OCI-LY3 (cell line): Measurements from ENCODE around the gene MAMSTR.

Experiments used
- EZH2phosphoT487 ChIP-seq: fragments of 200-600 bp; shearing (Covaris generic); IDR thresholded peaks from 2 replicates; pipeline ENCODE4 v1.6.1; 2018; ENCODE audit warnings: antibody characterized with exemption, mixed run types, low read depth
- TF ChIP-seq, protein P1 (sequence below): fragments of 200-600, 300-600 bp; sonication (generic); IDR thresholded peaks from 2 replicates; pipeline ENCODE4 v1.5.1; 2014; ENCODE audit warnings: antibody characterized with exemption, low read length, low read depth

DNA sequence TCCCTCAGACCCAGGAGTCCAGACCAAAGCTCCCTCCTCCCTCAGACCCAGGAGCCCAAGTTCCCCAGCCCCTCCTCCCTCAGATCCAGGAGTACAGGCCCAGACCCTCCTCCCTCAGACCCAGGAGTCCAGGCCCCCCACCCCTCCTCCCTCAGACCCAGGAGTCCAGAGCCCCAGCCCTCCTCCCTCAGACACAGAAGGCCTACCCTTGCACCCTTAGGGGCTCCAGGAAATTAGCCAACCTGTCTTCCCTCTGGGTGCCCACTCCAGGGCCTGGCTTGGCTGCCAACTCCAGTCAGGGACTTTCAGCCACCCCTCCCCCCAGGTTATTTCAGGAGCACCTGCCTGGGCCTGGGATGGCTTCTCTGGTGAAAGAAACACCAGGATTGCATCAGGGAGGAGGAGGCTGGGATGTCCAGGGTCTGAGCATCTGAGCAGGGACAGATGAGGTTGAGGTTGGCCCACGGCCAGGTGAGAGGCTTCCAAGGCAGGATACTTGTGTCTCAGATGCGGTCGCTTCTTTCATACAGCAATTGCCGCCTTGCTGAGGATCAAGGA is 35.6 kb upstream of the MAMSTR start, which contains the start of gene FGF21:
- TF ChIP-seq, protein P1, sequence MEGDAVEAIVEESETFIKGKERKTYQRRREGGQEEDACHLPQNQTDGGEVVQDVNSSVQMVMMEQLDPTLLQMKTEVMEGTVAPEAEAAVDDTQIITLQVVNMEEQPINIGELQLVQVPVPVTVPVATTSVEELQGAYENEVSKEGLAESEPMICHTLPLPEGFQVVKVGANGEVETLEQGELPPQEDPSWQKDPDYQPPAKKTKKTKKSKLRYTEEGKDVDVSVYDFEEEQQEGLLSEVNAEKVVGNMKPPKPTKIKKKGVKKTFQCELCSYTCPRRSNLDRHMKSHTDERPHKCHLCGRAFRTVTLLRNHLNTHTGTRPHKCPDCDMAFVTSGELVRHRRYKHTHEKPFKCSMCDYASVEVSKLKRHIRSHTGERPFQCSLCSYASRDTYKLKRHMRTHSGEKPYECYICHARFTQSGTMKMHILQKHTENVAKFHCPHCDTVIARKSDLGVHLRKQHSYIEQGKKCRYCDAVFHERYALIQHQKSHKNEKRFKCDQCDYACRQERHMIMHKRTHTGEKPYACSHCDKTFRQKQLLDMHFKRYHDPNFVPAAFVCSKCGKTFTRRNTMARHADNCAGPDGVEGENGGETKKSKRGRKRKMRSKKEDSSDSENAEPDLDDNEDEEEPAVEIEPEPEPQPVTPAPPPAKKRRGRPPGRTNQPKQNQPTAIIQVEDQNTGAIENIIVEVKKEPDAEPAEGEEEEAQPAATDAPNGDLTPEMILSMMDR, result no peak
- TF ChIP-seq EZH2phosphoT487, result no peak
